GM21737 (cell line): ENCODE data around the gene SMAD3.

Experiments used
- ATAC-seq: cut with Tn5 transposase; IDR thresholded peaks from one replicate; pipeline ENCODE4 v1.9.1; 2021; ENCODE audit warnings: mild to moderate bottlenecking, moderate library complexity; ENCODE audit not compliant: unreplicated experiment

Gene SMAD3

DNA sequence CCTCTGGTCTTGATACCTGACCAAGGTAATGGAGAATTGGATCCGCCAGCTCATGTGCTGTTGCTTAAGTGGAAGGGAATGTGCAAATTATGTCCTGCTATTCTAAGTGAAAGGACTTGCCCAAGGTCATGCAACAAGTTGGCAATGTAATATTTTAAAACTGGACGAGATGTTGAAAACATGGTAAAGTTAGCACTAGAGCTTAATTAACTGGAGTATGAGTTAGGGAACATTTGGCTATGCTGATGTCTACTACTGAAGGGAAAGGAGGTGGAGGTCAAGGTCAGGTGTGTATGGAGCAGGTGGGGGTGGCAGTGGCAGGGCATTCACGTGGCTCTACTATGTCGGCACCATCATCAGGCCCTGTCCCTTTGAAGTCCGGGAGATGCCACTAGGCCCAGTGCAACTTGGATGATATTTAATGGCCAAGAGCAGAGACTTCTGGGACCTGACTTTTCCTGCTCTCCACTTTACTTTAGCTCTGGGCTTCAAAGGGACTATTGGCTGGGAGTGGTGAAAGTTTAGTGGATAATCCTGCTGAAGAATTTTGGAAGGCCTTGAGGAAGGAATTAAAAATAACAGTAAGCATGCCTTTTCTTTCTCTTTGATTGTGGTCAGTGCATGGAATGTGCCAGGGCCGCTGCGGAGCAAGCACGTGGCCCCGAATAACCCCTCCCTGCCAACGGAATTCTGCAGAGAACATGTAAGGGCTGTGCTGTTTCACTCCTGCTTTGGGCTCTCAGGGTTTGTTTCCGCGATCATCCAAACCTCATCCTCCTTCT, 14.9 kb downstream of the SMAD3 start:
- ATAC-seq, result no peak

- ATAC-seq, result peak; percentile 39
These were observed 15.6 kb downstream of the SMAD3 start for GRCh38 chr15:67080900-67081431.

DNA sequence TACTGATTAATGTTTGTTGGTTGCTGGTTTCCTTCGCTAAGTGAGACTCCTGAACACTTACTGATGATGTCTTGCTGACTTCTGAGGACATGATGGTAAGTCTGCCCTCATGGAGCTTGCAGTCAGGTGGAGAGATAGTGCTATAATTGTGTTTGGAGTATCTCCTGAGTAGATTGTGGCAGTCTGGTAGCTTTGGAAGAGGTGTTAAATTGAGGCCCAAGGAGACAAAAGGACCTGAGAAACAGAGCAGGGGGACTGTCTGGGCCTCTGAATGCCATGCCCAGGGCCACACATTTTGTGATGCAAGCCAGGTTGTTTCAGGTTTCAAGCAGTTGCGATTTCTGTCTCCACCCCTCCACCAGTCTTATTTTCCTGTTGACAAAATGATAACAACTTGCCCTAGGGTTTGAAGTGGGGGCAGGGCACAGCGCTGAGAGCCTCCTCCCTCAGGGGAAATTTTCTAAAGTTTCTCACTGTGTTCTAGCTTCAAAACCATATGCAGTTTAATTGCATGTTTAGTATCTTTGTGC, 16.7 kb downstream of the SMAD3 start:
- no peak for ATAC-seq

DNA sequence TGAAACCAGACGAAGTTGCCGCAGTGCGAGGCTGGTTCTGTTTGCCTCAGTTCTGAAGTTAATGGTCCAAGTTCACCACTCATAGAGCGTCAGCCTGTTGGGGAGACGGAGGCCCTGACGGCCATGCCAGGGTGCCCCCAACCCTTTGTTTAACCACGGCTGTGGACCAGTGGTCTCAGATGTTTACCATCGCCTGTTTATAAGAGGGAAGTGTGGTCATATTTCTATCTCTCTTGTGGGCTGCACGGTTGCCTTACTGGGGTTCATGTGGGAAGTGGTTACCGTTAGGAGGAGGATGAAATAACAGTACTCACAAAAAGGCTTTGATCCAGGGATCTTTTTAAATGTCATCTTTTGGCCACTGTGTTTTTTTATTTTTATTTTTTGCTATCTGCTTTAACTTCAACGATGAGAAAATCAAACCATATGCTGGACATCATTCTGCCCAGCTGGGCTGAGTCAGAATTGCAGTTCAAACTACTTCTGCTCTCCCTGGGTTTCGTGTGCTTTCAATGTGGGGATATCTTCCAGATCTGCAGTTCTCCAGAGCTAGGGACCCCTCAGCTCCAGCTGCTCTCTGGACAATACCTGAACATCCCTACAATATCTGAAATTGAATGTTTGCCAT, 17.8 kb downstream of the SMAD3 start:
- ATAC-seq, result no peak

GRCh38 chr15:67084561-67084960, 19.2 kb downstream of the SMAD3 start:
- ATAC-seq, result no peak

DNA sequence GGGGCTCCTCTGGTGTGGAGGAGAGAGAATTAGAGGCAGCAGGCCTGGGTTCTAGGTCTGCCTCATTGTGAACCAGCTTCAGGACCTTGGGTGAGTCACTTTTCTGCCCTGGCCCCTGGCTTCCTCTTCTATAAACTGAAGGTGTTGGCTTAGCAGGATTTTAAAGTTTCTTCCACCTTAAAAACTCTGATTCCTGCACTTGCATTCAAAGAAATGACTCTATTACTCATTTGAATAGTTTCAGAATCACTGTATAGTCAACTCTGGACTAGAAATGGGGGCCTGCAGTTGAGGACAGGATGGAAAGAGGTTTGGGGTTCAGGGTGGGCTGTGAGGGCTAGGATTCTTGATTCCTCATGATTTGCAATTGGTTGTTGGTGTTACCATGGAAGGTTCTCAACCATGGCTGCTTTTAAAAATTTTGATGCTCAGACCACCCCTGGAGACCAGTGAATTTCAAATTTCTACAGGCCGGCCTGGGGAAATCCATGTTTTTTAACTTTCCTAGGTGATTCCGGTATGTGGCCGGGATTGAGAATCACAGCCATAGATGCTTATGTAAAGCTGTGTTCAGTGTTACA, 19.9 kb downstream of the SMAD3 start:
- no peak for ATAC-seq

DNA sequence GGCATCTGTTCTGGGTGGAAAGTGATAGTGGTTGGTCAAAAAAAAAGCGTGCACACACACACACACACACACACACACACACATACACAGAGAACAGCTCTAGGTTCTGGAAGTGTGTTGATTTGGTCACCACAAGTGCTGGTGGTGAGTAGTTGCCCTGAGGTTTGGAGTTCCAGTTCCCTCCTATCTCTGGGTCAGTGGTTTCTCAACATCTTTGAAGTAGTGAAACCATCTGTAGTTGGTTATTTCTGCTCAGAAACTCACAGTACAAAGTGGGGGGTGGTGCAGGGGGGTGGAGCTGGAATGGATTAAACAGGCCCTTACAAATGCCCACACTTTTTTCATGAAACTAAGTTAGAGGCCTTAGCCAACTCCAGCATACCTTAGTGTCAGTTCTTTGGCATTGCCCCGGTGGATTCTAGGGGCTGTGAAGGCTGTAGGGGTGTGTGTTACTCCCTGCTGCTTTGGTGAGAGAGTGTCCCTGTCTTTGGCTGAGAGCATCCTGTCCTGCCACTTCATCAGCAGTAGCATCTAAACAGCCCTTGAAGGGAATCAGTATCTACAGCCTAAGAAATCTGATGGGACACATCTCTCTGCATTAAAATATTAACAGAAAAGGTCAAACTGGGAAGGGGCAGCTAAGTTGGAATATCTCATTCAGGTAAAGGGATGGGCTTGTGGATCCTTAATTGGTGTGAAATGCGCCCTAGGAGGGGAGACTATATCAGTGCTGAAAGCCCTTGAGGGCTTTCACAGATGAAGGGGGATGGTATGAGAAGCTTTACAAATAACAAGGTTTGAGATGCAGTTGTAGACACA, 20.6 kb downstream of the SMAD3 start:
- ATAC-seq, result peak; percentile 42

DNA sequence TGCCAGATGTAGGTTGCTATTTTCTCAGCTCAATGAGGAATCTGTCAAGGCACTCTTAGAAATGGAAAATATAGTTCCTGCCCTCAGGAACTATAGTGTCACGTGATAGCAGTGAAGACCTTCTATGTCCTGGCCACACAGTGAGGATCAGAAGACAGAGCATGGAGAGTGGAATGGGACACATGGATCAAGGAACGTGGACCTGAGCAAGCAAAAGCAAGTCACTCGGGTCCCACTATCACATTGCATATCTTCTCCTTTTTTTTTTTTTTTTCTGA, 21.2 kb downstream of the SMAD3 start:
- no peak for ATAC-seq

DNA sequence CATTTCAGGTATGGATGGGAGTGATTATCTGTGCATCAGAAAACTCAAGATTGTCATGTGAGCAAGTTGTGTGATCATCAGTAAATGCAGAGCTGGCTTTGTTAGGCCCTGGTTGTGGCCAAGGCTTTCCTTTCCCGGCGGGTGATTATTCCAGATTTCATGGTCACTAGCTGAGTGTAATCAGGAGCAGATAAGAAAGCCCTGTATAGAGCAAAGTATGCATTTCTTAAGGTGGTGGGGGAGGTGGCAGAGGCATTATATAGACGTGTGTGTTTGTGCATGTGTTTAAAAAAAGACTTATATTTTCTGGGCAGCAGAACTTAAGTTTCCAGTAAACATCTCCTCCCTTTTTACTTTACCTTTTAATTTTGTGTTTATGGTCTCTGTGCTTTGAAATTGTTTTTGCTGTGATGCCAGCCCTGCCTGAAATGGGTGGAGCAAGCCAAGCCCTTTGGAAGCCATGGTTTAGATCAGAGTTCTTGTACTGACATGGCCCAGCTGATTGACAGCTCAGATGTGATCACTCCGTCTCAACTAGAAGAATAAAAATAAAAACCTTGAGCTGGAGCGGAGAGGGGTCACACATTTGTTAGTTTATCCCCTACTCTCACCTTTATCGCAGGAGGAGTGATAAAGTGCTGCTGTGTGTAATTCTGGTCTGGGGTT, 22.2 kb downstream of the SMAD3 start:
- ATAC-seq, result no peak

DNA sequence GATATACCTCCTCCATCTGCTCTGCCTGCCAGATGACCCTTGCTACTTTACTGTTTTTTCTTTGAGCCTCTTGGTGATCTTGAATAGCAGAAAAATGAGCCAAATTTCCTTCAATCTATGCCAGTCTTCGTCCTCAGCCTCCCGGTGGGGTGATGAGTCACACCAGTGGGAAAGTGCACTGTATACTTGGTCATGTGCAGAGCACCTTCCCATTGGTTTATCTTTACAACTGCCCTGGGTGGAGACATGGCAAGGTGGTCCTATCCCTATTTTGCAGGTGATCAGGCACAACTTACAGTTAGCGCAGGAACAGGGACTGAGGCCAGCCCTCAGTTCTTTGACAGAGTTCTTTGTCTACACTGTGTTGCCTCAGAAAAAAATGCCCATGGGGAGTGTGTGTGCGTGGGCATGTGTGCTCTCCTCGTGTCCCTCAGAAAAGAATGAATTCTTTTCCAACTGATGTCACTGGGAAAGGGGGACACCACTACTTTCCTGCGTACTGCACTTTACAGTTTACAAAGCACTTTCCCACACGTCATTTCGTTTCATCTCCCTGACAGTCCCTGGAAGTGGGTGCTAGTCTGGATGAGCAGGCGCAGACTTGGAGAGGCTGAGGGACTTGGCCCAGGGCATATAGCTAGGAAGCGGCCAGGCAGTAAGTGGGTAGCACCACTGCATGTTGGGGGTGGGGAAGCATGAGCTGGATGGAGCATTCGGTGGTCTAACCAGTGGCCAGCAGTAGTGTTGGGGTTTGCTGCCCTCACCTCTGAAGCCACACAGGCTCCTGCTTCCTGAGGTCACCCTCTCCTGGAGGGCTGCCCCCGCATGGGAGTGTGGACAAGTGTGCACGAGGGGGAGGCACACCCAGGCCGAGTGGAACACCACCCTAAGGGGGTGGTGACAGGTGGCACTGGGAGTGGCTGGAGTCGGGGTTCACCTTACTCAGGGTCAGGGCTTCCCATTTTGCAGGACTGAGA, 24.1 kb downstream of the SMAD3 start:
- ATAC-seq, result no peak

DNA sequence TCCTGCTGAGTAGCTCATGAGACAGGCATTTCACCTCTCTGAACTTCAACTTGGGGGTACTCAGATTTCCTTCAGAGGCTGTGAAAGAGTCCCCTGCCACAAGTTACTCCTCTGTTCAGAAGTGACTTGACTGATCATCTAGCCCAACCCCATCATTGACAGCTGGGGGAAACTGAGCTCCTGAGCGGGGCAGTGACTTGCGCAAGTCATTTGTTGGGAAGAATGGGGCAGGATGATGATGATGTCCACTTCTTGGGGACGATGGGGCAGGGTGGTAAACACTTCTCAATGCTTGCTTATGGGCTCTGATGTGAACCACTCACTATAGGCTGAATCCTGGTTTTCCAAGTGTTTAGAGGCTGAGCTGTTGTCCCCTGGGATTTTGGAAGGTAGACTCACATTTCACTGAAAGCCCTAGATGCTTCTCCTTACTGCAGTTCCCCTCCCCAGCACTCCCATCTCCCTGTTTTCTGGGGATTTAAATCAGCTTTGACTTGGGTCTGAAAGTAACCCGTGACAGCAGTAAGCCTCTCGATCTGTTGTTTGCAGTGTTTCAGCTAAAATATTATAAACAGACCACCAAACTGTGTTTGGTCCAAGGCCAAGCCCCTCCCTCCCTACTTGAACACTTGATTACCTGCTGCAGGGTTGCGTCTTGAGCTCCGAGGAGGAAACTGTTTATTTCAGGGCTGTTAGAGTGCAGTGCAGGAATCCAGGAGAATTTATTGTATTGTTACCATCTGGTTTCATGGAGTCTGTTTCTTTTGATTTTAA, 25.1 kb downstream of the SMAD3 start:
- no peak for ATAC-seq

- ATAC-seq, result peak; percentile 63
These were observed 25.9 kb downstream of the SMAD3 start for GRCh38 chr15:67091071-67091979.

- no peak for ATAC-seq
These were observed 26.7 kb downstream of the SMAD3 start for GRCh38 chr15:67091980-67092677.

DNA sequence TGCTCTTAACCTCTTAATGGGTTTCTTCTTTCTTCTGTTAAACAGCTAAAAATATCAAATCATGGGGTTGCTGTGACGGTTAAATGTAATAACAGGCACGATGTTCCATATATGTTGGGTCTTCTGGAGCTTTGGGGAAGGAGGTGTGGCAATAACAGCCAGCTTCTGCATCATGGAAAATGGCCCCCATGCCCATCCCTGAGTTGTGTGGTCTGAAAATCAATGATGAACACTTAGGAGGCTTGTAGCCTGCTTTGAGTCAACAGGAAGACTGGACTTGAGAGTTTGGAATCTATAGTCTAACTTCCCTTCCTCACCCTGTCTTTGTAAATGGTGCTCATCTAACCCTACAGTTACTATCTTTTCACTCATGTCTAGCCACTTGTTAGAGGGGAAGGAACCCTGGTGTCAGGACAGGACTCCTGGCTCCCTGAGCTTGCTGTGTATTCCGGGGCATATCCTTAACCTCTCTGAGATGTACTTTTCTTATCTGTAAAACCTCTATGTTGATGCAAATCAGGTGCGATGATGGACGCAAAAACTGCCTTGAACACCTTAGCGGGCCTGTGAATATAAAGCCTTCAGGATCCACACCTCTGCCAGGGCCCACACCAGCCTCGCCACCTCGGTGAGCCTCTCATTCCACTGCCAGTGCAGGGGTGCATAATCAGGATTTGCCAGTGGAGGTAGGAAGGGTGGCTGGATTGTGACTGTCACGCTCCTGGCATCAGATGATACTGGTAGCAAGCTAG, 27.5 kb downstream of the SMAD3 start:
- ATAC-seq, result no peak

GRCh38 chr15:67093504-67093862, 28.1 kb downstream of the SMAD3 start:
- peak; percentile 36 for ATAC-seq
